GM12875 (cell line): ENCODE results near the gene NRL.

Experiments
- H3K4me3 ChIP-seq: one replicate; pipeline ENCODE4 v1.5.1; 2011; ENCODE audit warnings: low read depth, low read length, control low read depth
- TF ChIP-seq, protein P1 (sequence below): IDR thresholded peaks from 2 replicates; pipeline ENCODE4 v1.5.1; 2011; ENCODE audit warnings: low read depth, mild to moderate bottlenecking, control low read depth, inconsistent platforms, low read length, moderate library complexity, borderline replicate concordance; ENCODE audit not compliant: insufficient read depth

Gene NRL

GRCh38 chr14:24143511-24143910 lies 28.8 kb upstream of the NRL start:
- TF ChIP-seq, protein P1, sequence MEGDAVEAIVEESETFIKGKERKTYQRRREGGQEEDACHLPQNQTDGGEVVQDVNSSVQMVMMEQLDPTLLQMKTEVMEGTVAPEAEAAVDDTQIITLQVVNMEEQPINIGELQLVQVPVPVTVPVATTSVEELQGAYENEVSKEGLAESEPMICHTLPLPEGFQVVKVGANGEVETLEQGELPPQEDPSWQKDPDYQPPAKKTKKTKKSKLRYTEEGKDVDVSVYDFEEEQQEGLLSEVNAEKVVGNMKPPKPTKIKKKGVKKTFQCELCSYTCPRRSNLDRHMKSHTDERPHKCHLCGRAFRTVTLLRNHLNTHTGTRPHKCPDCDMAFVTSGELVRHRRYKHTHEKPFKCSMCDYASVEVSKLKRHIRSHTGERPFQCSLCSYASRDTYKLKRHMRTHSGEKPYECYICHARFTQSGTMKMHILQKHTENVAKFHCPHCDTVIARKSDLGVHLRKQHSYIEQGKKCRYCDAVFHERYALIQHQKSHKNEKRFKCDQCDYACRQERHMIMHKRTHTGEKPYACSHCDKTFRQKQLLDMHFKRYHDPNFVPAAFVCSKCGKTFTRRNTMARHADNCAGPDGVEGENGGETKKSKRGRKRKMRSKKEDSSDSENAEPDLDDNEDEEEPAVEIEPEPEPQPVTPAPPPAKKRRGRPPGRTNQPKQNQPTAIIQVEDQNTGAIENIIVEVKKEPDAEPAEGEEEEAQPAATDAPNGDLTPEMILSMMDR, result no peak
- no peak overlapping the region for H3K4me3 ChIP-seq

DNA sequence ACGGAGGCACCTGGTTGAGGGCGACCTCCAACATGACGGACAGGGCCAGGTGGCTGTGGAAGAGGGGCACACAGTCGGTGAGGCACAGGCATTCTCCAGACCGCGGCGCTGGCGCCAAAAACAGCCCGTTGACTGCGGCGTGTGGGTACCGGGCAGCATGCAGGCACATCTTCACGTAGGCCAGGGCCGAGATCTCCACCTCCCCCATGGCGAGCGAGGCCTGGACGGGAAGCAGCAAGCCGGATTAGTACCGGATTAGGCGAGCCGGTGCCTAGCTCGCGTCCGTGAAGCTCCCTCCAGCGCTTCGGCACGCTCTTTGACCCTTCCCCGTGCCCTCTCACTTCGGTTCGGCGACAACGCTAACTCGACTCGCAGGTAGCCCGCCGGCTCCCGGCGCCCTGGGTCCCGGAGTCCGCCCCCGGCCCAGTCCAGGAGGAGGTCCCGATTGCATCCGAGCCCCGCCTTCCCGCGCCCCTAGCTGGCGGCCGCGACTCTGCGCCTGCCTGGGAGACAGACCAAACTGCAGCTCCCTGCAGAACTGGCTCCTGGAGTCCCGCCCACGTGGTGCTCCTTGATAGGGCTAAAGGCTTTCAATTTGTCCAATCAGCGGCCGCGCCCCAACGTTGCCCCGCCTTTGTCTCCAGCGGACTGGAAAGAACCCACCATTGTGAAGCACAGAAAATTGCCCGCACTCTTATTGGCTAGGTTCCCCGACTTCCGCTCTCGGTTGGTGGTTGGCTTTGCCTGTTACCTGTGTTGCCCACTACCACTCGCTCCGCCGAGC lies 26.5 kb upstream of the NRL start, which contains the start of gene EMC9:
EMC9 (minus strand) TSS at position 495 of the 784 bp plus-strand sequence; CDS start at position 208, 287 bp downstream.
- TF ChIP-seq, protein P1, result no peak
- H3K4me3 ChIP-seq, result peak within 1 kb of the TSS; percentile 67

- H3K4me3 ChIP-seq, result no peak overlapping the region
- TF ChIP-seq, protein P1, result no peak
Measured at GRCh38 chr14:24139272-24139934, 24.7 kb upstream of the NRL start.

DNA sequence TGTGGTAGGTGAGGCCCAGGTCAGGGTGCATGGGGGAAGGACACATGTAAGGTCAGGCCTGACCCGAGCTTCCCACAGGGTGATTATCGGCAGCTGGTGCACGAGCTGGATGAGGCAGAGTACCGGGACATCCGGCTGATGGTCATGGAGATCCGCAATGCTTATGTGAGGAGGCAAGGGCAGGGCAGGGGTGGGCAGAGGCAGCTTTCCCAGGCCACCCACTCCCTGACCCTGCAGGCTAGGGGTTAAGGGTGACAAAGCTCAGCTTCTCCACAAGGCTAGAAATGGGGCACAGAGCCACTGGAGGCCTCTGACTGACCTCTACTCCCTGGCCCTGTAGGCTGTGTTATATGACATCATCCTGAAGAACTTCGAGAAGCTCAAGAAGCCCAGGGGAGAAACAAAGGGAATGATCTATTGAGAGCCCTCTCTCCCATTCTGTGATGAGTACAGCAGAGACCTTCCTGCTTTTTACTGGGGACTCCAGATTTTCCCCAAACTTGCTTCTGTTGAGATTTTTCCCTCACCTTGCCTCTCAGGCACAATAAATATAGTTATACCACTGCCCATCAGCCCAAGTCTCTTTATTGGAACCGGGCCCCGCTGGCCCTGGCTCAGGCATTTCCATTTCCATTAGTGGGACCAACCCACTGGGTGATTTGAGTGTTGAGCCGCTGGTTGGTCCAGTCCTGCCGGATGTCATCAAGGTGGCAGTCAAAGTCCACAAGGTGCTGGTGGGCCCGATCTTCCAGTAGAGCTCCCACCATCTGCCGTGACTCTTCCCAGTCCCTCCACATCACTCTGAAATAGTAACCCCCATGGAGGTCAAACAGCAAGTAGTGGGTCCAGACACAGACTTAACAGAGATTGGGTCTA lies 23.9 kb upstream of the NRL start:
- TF ChIP-seq, protein P1, result no peak
- no peak overlapping the region for H3K4me3 ChIP-seq

DNA sequence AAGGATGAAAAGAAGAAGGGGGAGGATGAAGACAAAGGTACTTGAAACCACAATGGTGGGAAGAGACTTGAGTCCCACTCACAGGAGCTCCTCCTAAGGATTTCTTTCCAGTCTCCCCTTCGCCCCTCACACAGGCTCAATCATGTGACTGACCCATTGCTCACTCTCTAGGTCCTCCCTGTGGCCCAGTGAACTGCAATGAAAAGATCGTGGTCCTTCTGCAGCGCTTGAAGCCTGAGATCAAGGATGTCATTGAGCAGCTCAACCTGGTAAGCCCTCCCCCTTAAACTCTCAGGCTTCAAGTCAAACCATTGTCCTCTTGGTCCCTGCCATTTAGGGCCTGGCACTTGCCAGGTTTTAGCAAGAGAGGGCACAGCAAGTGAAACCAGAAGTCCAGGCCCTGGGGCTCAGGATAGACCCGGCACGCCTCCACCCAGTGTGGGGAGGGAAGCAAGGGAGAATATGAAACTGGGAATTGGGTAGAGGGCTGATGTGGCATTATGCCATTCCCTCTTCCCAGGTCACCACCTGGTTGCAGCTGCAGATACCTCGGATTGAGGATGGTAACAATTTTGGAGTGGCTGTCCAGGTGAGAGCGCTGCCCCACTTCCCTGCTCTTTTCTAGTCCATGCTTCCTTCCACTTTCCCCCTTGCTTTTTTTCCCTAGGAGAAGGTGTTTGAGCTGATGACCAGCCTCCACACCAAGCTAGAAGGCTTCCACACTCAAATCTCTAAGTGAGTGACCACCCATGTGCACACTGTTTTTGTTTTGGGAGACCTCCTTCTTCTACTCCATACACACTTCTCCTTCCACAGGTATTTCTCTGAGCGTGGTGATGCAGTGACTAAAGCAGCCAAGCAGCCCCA lies 23.0 kb upstream of the NRL start:
- H3K4me3 ChIP-seq, result no peak overlapping the region
- TF ChIP-seq, protein P1, result no peak

- H3K4me3 ChIP-seq, result peak overlapping the region; percentile 73
- TF ChIP-seq, protein P1, result no peak
Measured at GRCh38 chr14:24136684-24137528, 22.2 kb upstream of the NRL start.
